LNCaP clone FGC (cell line): ENCODE results near the gene SASH1.

Experiments
- DNase-seq: peaks from one replicate; pipeline ENCODE4 v3.0.0-alpha.2; 2011; ENCODE audit warnings: low read depth
- H3K4me3 ChIP-seq: 2 replicates; pipeline ENCODE4 v1.5.1; 2011; ENCODE audit warnings: mild to moderate bottlenecking, low read depth, low read length, control low read depth
- CTCF ChIP-seq: IDR thresholded peaks from 2 replicates; pipeline ENCODE4 v1.5.1; 2012; ENCODE audit warnings: mild to moderate bottlenecking; ENCODE audit not compliant: control insufficient read depth, insufficient read depth; ENCODE audit errors: extremely low read depth

Gene SASH1

GRCh38 chr6:148419430-148419829 is 76.8 kb downstream of the SASH1 start:
- no peak for DNase-seq
- TF ChIP-seq CTCF: no peak

GRCh38 chr6:148422085-148422484 is 79.4 kb downstream of the SASH1 start:
- no peak for DNase-seq
- no peak for TF ChIP-seq CTCF
- H3K4me3 ChIP-seq: no peak overlapping the region

More at GRCh38 chr6:148419430-148419829, 76.8 kb downstream of the SASH1 start:
- no peak overlapping the region for H3K4me3 ChIP-seq

GRCh38 chr6:148423133-148423532 is 80.5 kb downstream of the SASH1 start:
- TF ChIP-seq CTCF: no peak

GRCh38 chr6:148423601-148424270 is 81.1 kb downstream of the SASH1 start:
- TF ChIP-seq CTCF: no peak
- no peak overlapping the region; the same call in 1 of the 2 replicates for H3K4me3 ChIP-seq
- DNase-seq: no peak

More at GRCh38 chr6:148423133-148423532, 80.5 kb downstream of the SASH1 start:
- DNase-seq: no peak
- no peak overlapping the region; the same call in 1 of the 2 replicates for H3K4me3 ChIP-seq

GRCh38 chr6:148425443-148425842 is 82.8 kb downstream of the SASH1 start:
- no peak for DNase-seq
- no peak for TF ChIP-seq CTCF
- H3K4me3 ChIP-seq: no peak overlapping the region

- no peak for TF ChIP-seq CTCF
- H3K4me3 ChIP-seq: no peak overlapping the region
- no peak for DNase-seq
These were observed 83.8 kb downstream of the SASH1 start for GRCh38 chr6:148426317-148426977.

GRCh38 chr6:148427333-148427732 is 84.7 kb downstream of the SASH1 start:
- TF ChIP-seq CTCF: no peak
- no peak overlapping the region for H3K4me3 ChIP-seq

More at GRCh38 chr6:148427333-148427732, 84.7 kb downstream of the SASH1 start:
- DNase-seq: no peak
